Neuronal stem cell (in vitro differentiated cells): ENCODE data around the gene PYDC1.

Experiments used
- DNase-seq: peaks from one replicate; pipeline ENCODE4 v3.0.0-alpha.2; 2013; ENCODE audit warnings: low spot score
- H2AFZ ChIP-seq: one replicate; pipeline ENCODE4 v1.6.1; 2013; ENCODE audit warnings: mild to moderate bottlenecking, low read length, inconsistent platforms
- H2AK5ac ChIP-seq: 2 replicates; pipeline ENCODE4 v1.6.1; 2013; ENCODE audit warnings: low read depth, mild to moderate bottlenecking, inconsistent platforms, low read length, moderate library complexity, mixed read lengths
- H2BK120ac ChIP-seq: 2 replicates; pipeline ENCODE4 v1.6.1; 2013; ENCODE audit warnings: low read depth, mild to moderate bottlenecking, inconsistent platforms, low read length, moderate library complexity, mixed read lengths
- H2BK12ac ChIP-seq: one replicate; pipeline ENCODE4 v1.6.1; 2013; ENCODE audit warnings: low read length, inconsistent platforms
- H2BK15ac ChIP-seq: 2 replicates; pipeline ENCODE4 v1.6.1; 2013; ENCODE audit warnings: mild to moderate bottlenecking, low read length, inconsistent platforms, mixed read lengths
- H2BK5ac ChIP-seq: one replicate; pipeline ENCODE4 v1.6.1; 2013; ENCODE audit warnings: inconsistent platforms, mild to moderate bottlenecking, low read length, moderate library complexity
- H3K14ac ChIP-seq: one replicate; pipeline ENCODE4 v1.6.1; 2013; ENCODE audit warnings: low read length, inconsistent platforms
- H3K18ac ChIP-seq: 2 replicates; pipeline ENCODE4 v1.6.1; 2013; ENCODE audit warnings: low read length, inconsistent platforms
- H3K23ac ChIP-seq: 2 replicates; pipeline ENCODE4 v1.6.1; 2013; ENCODE audit warnings: low read depth, mild to moderate bottlenecking, mixed read lengths, low read length, inconsistent platforms; ENCODE audit not compliant: poor library complexity
- H3K27ac ChIP-seq: replicated peaks from 3 replicates; pipeline ENCODE4 v1.5.1; 2013; ENCODE audit warnings: low read length, inconsistent platforms
- H3K27me3 ChIP-seq, 3 experiments: 2 replicates each; pipeline ENCODE4 v1.6.1; 2013; ENCODE audit warnings: low read length in 3 of 3, mild to moderate bottlenecking in 2 of 3, inconsistent platforms in 1 of 3, low read depth in 1 of 3, mixed read lengths in 1 of 3, moderate library complexity in 1 of 3; ENCODE audit not compliant: control insufficient read depth in 3 of 3, insufficient read depth in 3 of 3
- H3K36me3 ChIP-seq, 2 donors: replicated peaks in 1 of 2; 2 replicates each; pipeline ENCODE4 v1.6.1; 2013; ENCODE audit warnings: low read length in 2 of 2; ENCODE audit not compliant: control insufficient read depth in 2 of 2, insufficient read depth in 2 of 2
- H3K4ac ChIP-seq: 2 replicates; pipeline ENCODE4 v1.6.1; 2013; ENCODE audit warnings: inconsistent platforms, mild to moderate bottlenecking, low read length, moderate library complexity
- H3K4me1 ChIP-seq, 2 donors: 1 replicate in 1 of 2; 2 replicates in 1 of 2; pipeline ENCODE4 v1.6.1; 2013; ENCODE audit warnings: low read length in 2 of 2, low read depth in 1 of 2; ENCODE audit not compliant: control insufficient read depth in 2 of 2, insufficient read depth in 1 of 2
- H3K4me2 ChIP-seq: one replicate; pipeline ENCODE4 v1.6.1; 2013; ENCODE audit warnings: mild to moderate bottlenecking, low read length, inconsistent platforms; ENCODE audit not compliant: insufficient read depth, poor library complexity, severe bottlenecking
- H3K4me3 ChIP-seq, 2 donors: 2 replicates each; pipeline ENCODE4 v1.5.1; 2013; ENCODE audit warnings: low read length in 2 of 2, mild to moderate bottlenecking in 2 of 2, inconsistent platforms in 1 of 2, moderate library complexity in 1 of 2
- H3K79me1 ChIP-seq: one replicate; pipeline ENCODE4 v1.6.1; 2013; ENCODE audit warnings: low read depth, mild to moderate bottlenecking, inconsistent platforms, low read length, moderate library complexity
- H3K9ac ChIP-seq: one replicate; pipeline ENCODE4 v1.6.1; 2013; ENCODE audit warnings: mild to moderate bottlenecking, low read depth, low read length, inconsistent platforms; ENCODE audit not compliant: poor library complexity
- H3K9me3 ChIP-seq, 2 donors: replicated peaks in 1 of 2; 2 replicates each; pipeline versions ENCODE3 to v1.6.1; 2013; ENCODE audit warnings: low read length in 2 of 2, mild to moderate bottlenecking in 2 of 2, inconsistent platforms in 1 of 2, low read depth in 1 of 2, mixed read lengths in 1 of 2, moderate library complexity in 1 of 2; ENCODE audit not compliant: control insufficient read depth in 2 of 2, insufficient read depth in 1 of 2
- H4K8ac ChIP-seq: one replicate; pipeline ENCODE4 v1.6.1; 2013; ENCODE audit warnings: low read depth, mild to moderate bottlenecking, inconsistent platforms, low read length, moderate library complexity
- H4K91ac ChIP-seq: one replicate; pipeline ENCODE4 v1.6.1; 2013; ENCODE audit warnings: low read length, low read depth, mild to moderate bottlenecking, inconsistent platforms; ENCODE audit not compliant: poor library complexity
- WGBS, 2 donors: extraction: QIAGEN DNeasy Blood & Tissue Kit; methylation state at CpG; one replicate each; pipeline ENCODE4 v1.1.7; 2013; ENCODE audit warnings: missing lambda C conversion rate in 2 of 2, mixed read lengths in 1 of 2; ENCODE audit not compliant: insufficient read length in 2 of 2, insufficient replicate concordance in 1 of 2; ENCODE audit errors: extremely low coverage in 2 of 2; 5-methylcytosine and 5-hydroxymethylcytosine counted together

PYDC1 gene

DNA sequence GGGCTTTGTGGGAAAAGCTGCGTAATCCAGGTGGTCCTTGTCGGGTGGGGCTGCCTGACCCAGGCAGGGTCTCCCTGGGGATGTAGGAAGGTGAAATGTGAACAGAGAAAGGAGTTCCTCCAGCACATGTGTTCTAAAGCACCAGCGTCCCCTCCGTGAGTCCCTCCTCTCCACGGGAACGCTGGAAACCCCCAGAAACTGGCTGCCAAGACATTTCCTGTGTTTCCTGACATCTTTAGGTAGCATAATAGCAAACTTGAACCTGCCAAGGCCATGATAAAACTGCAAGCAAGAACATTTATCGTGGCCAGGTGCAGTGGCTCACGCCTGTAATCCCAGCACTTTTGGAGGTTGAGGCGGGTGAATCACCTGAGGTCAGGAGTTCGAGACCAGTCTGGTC is 12.6 kb upstream of the PYDC1 start:
- Histone ChIP-seq H3K4ac (no peak overlapping the region), H2AK5ac (peak overlapping the region; percentile 56), H3K23ac (no peak overlapping the region), H3K4me1 (no peaks in the 10 kb centered on the region), H3K9ac (no peak overlapping the region), H2BK15ac (no peak overlapping the region), H2AFZ (no peak overlapping the region), H4K8ac (no peak overlapping the region), H3K36me3 (no peaks in the 10 kb centered on the region), H3K27ac (no peak overlapping the region), H2BK12ac (no peak overlapping the region), H2BK5ac (no peak overlapping the region), H3K4me2 (no peak overlapping the region), H3K4me3 (no peak overlapping the region), H3K79me1 (no peaks in the 10 kb centered on the region), H3K27me3 (peaks cover 0 to 3% (median 0%) of the 10 kb centered on the region in 3 experiments), H3K14ac (peak overlapping the region; percentile 21), H2BK120ac (no peak overlapping the region), H3K9me3 (no peaks in the 10 kb centered on the region), H3K18ac (peak overlapping the region; percentile 38), H4K91ac (no peak overlapping the region)
- WGBS, 2 donors: no CpG with 5 or more reads among the region's 10 CpGs
- DNase-seq: no peak

DNA sequence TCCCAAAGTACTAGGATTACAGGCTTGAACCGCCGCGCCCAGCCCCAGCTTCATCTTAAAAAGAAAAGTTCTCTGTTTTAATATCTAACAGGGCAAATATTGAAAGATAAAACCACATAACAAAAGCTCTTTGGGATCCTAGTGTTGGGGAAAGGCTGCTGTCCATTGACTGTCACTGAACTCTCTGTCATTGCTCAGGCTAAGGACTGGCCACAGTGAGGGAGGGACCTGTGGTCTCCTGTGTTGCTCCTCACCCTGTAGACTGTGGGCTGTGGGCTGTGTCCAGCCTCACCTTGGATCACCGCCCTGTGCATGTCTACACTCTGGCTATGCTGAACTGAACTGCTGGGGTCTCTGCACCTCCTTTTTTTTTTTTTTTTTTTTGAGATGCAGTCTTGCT is 11.3 kb upstream of the PYDC1 start:
- Histone ChIP-seq H3K14ac (no peak overlapping the region), H4K8ac (no peak overlapping the region), H3K9me3 (no peaks in the 10 kb centered on the region), H3K4me2 (no peak overlapping the region), H3K36me3 (no peaks in the 10 kb centered on the region), H3K9ac (no peak overlapping the region), H2BK15ac (no peak overlapping the region), H3K18ac (no peak overlapping the region), H3K79me1 (no peaks in the 10 kb centered on the region), H2BK120ac (no peak overlapping the region), H3K4ac (no peak overlapping the region), H4K91ac (no peak overlapping the region), H3K4me3 (no peak overlapping the region), H2AK5ac (no peak overlapping the region), H2BK5ac (no peak overlapping the region), H3K27ac (no peak overlapping the region), H3K27me3 (peaks cover 0 to 3% (median 0%) of the 10 kb centered on the region in 3 experiments), H2AFZ (no peak overlapping the region), H2BK12ac (no peak overlapping the region), H3K23ac (no peak overlapping the region), H3K4me1 (no peaks in the 10 kb centered on the region)
- no peak for DNase-seq
- WGBS, 2 donors: no CpG with 5 or more reads among the region's 4 CpGs

DNA sequence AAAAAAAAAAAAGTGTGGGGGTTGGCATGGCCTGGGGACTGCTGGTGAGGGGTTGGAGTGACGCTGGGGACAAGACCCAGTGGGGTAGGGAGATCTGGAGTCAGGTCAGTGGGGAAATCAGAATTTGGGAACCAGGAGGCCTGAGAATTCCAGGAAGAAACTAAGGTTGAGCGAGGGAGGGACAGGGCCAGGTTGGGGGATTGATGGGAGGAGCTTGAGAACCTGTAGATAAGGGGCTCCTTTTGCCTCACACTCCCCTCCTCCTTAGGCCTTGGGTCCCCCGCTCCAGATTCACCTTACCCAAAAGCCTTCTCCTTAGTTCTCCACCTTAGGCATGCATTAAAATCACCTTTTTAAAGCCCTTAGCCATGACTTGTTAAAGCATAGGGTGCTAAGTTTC is 8.3 kb upstream of the PYDC1 start:
- H2BK120ac ChIP-seq: no peak overlapping the region
- H3K36me3 ChIP-seq: no peaks in the 10 kb centered on the region
- no peak for DNase-seq
- no peaks in the 10 kb centered on the region for H3K4me1 ChIP-seq
- no peak overlapping the region for H3K9ac ChIP-seq
- no peaks in the 10 kb centered on the region for H3K79me1 ChIP-seq
- H3K4me3 ChIP-seq: no peak overlapping the region
- no peak overlapping the region for H3K27ac ChIP-seq
- no peak overlapping the region for H4K8ac ChIP-seq
- H3K18ac ChIP-seq: no peak overlapping the region
- no peak overlapping the region for H2BK15ac ChIP-seq
- no peak overlapping the region for H2AFZ ChIP-seq
- no peak overlapping the region for H3K23ac ChIP-seq
- H3K27me3 ChIP-seq: peaks cover 0 to 17% (median 3%) of the 10 kb centered on the region in 3 experiments
- H3K4ac ChIP-seq: no peak overlapping the region
- H2BK12ac ChIP-seq: no peak overlapping the region
- H3K14ac ChIP-seq: no peak overlapping the region
- no peaks in the 10 kb centered on the region for H3K9me3 ChIP-seq
- H2BK5ac ChIP-seq: no peak overlapping the region
- H4K91ac ChIP-seq: no peak overlapping the region
- no CpG with 5 or more reads among the region's 3 CpGs for WGBS, 2 donors
- H2AK5ac ChIP-seq: no peak overlapping the region
- no peak overlapping the region for H3K4me2 ChIP-seq

DNA sequence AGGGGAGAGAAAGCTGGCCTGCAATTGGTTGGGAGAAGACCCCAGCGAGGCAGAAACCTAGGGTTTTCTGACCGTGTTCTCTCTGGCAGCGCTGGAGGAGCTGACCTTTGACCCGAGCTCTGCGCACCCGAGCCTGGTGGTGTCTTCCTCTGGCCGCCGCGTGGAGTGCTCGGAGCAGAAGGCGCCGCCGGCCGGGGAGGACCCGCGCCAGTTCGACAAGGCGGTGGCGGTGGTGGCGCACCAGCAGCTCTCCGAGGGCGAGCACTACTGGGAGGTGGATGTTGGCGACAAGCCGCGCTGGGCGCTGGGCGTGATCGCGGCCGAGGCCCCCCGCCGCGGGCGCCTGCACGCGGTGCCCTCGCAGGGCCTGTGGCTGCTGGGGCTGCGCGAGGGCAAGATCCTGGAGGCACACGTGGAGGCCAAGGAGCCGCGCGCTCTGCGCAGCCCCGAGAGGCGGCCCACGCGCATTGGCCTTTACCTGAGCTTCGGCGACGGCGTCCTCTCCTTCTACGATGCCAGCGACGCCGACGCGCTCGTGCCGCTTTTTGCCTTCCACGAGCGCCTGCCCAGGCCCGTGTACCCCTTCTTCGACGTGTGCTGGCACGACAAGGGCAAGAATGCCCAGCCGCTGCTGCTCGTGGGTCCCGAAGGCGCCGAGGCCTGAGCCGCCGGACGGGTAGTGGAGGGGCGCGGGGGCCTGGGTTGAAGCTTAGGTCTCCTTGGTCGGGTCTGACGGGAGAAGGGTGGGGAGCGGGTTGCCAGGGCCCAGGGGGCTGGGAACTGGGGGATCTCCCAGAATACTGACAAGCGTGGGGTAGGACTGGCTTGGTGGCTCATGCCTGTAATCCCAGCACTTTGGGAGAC is 7.4 kb upstream of the PYDC1 start:
- no peak overlapping the region for H2BK120ac ChIP-seq
- H3K4me2 ChIP-seq: no peak overlapping the region
- H3K79me1 ChIP-seq: no peaks in the 10 kb centered on the region
- no peak overlapping the region for H2AFZ ChIP-seq
- peaks cover 0 to 19% (median 3%) of the 10 kb centered on the region in 3 experiments for H3K27me3 ChIP-seq
- no peak for DNase-seq
- peak overlapping the region; percentile 31 for H2BK12ac ChIP-seq
- no CpG with 5 or more reads among the region's 80 CpGs for WGBS, 2 donors
- no peak overlapping the region for H2BK5ac ChIP-seq
- H3K4ac ChIP-seq: no peak overlapping the region
- no peak overlapping the region for H3K4me3 ChIP-seq
- no peak overlapping the region for H4K91ac ChIP-seq
- no peak overlapping the region for H3K23ac ChIP-seq
- H4K8ac ChIP-seq: no peak overlapping the region
- H2BK15ac ChIP-seq: no peak overlapping the region
- H3K4me1 ChIP-seq: no peaks in the 10 kb centered on the region
- no peak overlapping the region for H3K9ac ChIP-seq
- H3K27ac ChIP-seq: no peak overlapping the region
- no peaks in the 10 kb centered on the region for H3K9me3 ChIP-seq
- H2AK5ac ChIP-seq: peak overlapping the region; percentile 52
- peak overlapping the region; percentile 28 for H3K18ac ChIP-seq
- H3K14ac ChIP-seq: no peak overlapping the region
- no peaks in the 10 kb centered on the region for H3K36me3 ChIP-seq
